Calu3 (cell line): ENCODE data around the gene LIMCH1. TPM values are rescaled to one million over a fixed set of nuclear protein-coding genes. Genes with fewer than 3 reads are reported as not detected.
A peak's percentile ranks its signal among the peaks of the same experiment; 100 is the strongest.

ENCODE experiments used
- BruUV-seq: library from RNA; stranded (reverse); fragments of 400-500 nt; replicated peaks from 2 replicates; lab custom pipeline; 2021; lab: Mats Ljungman, UMichigan
- CTCF ChIA-PET: fragments of 300-600 bp; sonication (Branson Sonifier 250); formaldehyde crosslinking; loops from one replicate; lab custom pipeline; 2022; ENCODE audit warnings: antibody characterized with exemption; lab: Charles Lee
- DNase-seq: peaks from one replicate; pipeline ENCODE4 v3.0.0; 2022
- H3K27ac Mint-ChIP-seq: one replicate; pipeline ENCODE4 v1.8.0; 2022; ENCODE audit warnings: mixed read lengths; ENCODE audit not compliant: unreplicated experiment
- H3K27me3 Mint-ChIP-seq: one replicate; pipeline ENCODE4 v1.8.0; 2022; ENCODE audit warnings: mixed read lengths; ENCODE audit not compliant: unreplicated experiment
- H3K36me3 Mint-ChIP-seq: one replicate; pipeline ENCODE4 v1.8.0; 2022; ENCODE audit warnings: mild to moderate bottlenecking, moderate library complexity, mixed read lengths; ENCODE audit not compliant: insufficient read depth, unreplicated experiment
- H3K4me1 Mint-ChIP-seq: one replicate; pipeline ENCODE4 v1.8.0; 2022; ENCODE audit warnings: mild to moderate bottlenecking, low read depth, mixed read lengths; ENCODE audit not compliant: unreplicated experiment
- H3K4me3 Mint-ChIP-seq: one replicate; pipeline ENCODE4 v1.8.0; 2022; ENCODE audit warnings: mild to moderate bottlenecking, low read depth, moderate library complexity, mixed read lengths; ENCODE audit not compliant: unreplicated experiment
- H3K9me3 Mint-ChIP-seq: one replicate; pipeline ENCODE4 v1.8.0; 2022; ENCODE audit warnings: low read depth, mixed read lengths; ENCODE audit not compliant: unreplicated experiment
- CTCF ChIP-seq: fragments of 200-600 bp; IDR thresholded peaks from one replicate; pipeline ENCODE4 v1.8.0; 2022; ENCODE audit warnings: antibody characterized with exemption; ENCODE audit not compliant: unreplicated experiment
- intact Hi-C: fragments of 100-400 bp; cut with micrococcal nuclease; formaldehyde crosslinking; loops from one replicate; pipeline ENCODE4 v1.10.0; 2022; ENCODE audit not compliant: unreplicated experiment
- total RNA-seq: library from RNA; stranded (reverse); gene quantifications from 2 replicates; pipeline ENCODE4 v1.2.3, GENCODE V29; 2022

Gene LIMCH1
- total RNA-seq, 1 experiment from 2014 or later, result 78.7 TPM

GRCh38 chr4:41687971-41688370 lies 150.0 kb downstream of the LIMCH1 start:
- Mint-ChIP-seq H3K36me3 (peaks cover 14% of the 10 kb centered on the region), H3K27ac (no peak overlapping the region), H3K4me1 (no peaks in the 10 kb centered on the region), H3K4me3 (no peak overlapping the region), H3K9me3 (no peaks in the 10 kb centered on the region), H3K27me3 (no peaks in the 10 kb centered on the region)
- BruUV-seq, result no TSS peak
- CTCF ChIA-PET, result no interaction called here
- DNase-seq, result no peak
- no peak for TF ChIP-seq CTCF
- intact Hi-C loops, result no loop called here

- H3K4me3 Mint-ChIP-seq, result no peak overlapping the region
- peaks cover 2% of the 10 kb centered on the region for H3K36me3 Mint-ChIP-seq
- no peaks in the 10 kb centered on the region for H3K9me3 Mint-ChIP-seq
- no TSS peak for BruUV-seq
- peak; percentile 49 for DNase-seq
- H3K27ac Mint-ChIP-seq, result no peak overlapping the region
- H3K27me3 Mint-ChIP-seq, result no peaks in the 10 kb centered on the region
- TF ChIP-seq CTCF, result peak; percentile 69
- CTCF ChIA-PET, result no interaction called here
- no peaks in the 10 kb centered on the region for H3K4me1 Mint-ChIP-seq
- intact Hi-C loops, result loop anchor here (1.0 kb wide), 2 partner anchors 190 to 195 kb away; no protein-coding TSS in a partner anchor
These were observed 154.9 kb downstream of the LIMCH1 start for GRCh38 chr4:41692717-41693345.

DNA sequence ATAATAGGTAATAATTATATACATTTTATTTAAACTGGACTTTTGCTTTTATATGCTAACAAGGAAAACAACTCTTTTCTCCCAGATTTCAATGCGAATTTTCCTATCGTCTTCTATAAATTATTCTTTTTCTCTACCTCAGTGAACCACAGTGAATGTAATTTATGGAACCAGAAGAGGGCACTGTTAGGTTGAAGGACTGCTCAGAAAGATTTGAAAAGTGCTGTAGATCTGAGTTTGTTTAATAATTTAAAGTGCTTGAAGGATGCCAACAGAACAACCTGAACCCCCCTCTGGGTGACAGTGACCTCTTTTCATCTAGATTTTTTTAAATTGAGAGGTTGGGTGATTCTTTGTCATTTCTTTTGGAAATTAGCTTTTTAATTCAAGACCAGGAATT lies 155.7 kb downstream of the LIMCH1 start:
- CTCF ChIA-PET, result no interaction called here
- Mint-ChIP-seq H3K27ac (no peak overlapping the region), H3K27me3 (no peaks in the 10 kb centered on the region), H3K4me3 (no peak overlapping the region), H3K4me1 (no peaks in the 10 kb centered on the region), H3K36me3 (no peaks in the 10 kb centered on the region), H3K9me3 (no peaks in the 10 kb centered on the region)
- no peak for TF ChIP-seq CTCF
- DNase-seq, result peak; percentile 3
- intact Hi-C loops, result loop anchor here (1.0 kb wide), 2 partner anchors 190 to 195 kb away; no protein-coding TSS in a partner anchor
- no TSS peak for BruUV-seq

DNA sequence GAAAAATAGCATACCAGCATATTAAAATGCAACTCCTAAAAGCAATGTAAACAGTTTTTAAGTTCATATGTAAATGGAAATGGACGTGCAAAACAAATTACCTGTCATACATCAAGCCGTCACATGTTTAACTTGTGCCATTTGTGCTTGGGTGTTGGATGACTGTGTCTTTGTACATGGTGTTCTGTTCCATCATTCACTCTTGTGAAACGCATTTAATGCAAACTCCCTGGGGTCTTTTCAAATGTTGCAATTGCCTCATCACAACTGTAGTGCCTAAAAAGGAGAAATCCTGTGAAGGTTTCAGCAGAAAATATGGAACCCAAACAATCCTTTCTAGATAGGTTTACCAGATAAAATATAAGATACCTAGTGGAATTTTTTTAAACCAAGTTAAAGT lies 158.2 kb downstream of the LIMCH1 start:
- no TSS peak for BruUV-seq
- DNase-seq, result no peak
- intact Hi-C loops, result no loop called here
- no peaks in the 10 kb centered on the region for H3K36me3 Mint-ChIP-seq
- no peaks in the 10 kb centered on the region for H3K27me3 Mint-ChIP-seq
- no peaks in the 10 kb centered on the region for H3K4me1 Mint-ChIP-seq
- TF ChIP-seq CTCF, result no peak
- H3K27ac Mint-ChIP-seq, result no peak overlapping the region
- H3K4me3 Mint-ChIP-seq, result no peak overlapping the region
- CTCF ChIA-PET, result no interaction called here
- H3K9me3 Mint-ChIP-seq, result no peaks in the 10 kb centered on the region
